Caco-2 (cell line): ENCODE measurements around the gene DNASE1. TPM values are rescaled to one million over a fixed set of nuclear protein-coding genes. Genes with fewer than 3 reads are reported as not detected.
A peak's percentile ranks its signal among the peaks of the same experiment; 100 is the strongest.
"Not testable (repeated sequence)": the region's sequence is repeated elsewhere in the genome, so short reads cannot be mapped to it uniquely, and the experiment has no call there.

ENCODE experiments used
- BruUV-seq: library from RNA; stranded (reverse); fragments of 400-500 nt; replicated peaks from 2 replicates; lab custom pipeline; 2021; lab: Mats Ljungman, UMichigan
- CTCF ChIA-PET: fragments of 300-600 bp; sonication (Branson Sonifier 250); formaldehyde crosslinking; loops from one replicate; lab custom pipeline; 2022; ENCODE audit warnings: antibody characterized with exemption; lab: Charles Lee
- POLR2A ChIA-PET: fragments of 300-600 bp; sonication (Branson Sonifier 250); formaldehyde crosslinking; loops from one replicate; lab custom pipeline; 2022; ENCODE audit warnings: antibody characterized with exemption; lab: Charles Lee
- DNase-seq, 2 experiments: peaks; one replicate each; pipeline versions ENCODE4 v3.0.0 to v3.0.0-alpha.2; 2020 to 2022
- H3K27me3 ChIP-seq: replicated peaks from 2 replicates; pipeline ENCODE4 v1.6.0; 2011; ENCODE audit warnings: low read length; ENCODE audit not compliant: control insufficient read depth, insufficient read depth
- H3K36me3 ChIP-seq: 2 replicates; pipeline ENCODE4 v1.5.1; 2011; ENCODE audit warnings: low read length; ENCODE audit not compliant: control insufficient read depth, insufficient read depth
- H3K4me1 ChIP-seq: fragments of 250-450 bp; sonication (Bioruptor Pico); 2 replicates; pipeline ENCODE4 v1.5.1; 2020; ENCODE audit warnings: mild to moderate bottlenecking
- H3K4me3 ChIP-seq: 2 replicates; pipeline ENCODE4 v1.5.1; 2011; ENCODE audit warnings: low read depth, mild to moderate bottlenecking, control low read depth, low read length
- H3K9me3 ChIP-seq: fragments of 250-450 bp; sonication (Bioruptor Pico); 2 replicates; pipeline ENCODE4 v1.5.1; 2020; ENCODE audit warnings: mild to moderate bottlenecking, moderate library complexity
- H3K27ac Mint-ChIP-seq: one replicate; pipeline ENCODE4 v1.8.0; 2022; ENCODE audit warnings: mixed read lengths; ENCODE audit not compliant: unreplicated experiment
- H3K27me3 Mint-ChIP-seq: one replicate; pipeline ENCODE4 v1.8.0; 2022; ENCODE audit warnings: mixed read lengths; ENCODE audit not compliant: insufficient read depth, unreplicated experiment
- H3K36me3 Mint-ChIP-seq: one replicate; pipeline ENCODE4 v1.8.0; 2022; ENCODE audit warnings: mild to moderate bottlenecking, mixed read lengths; ENCODE audit not compliant: insufficient read depth, unreplicated experiment
- H3K4me1 Mint-ChIP-seq: one replicate; pipeline ENCODE4 v1.8.0; 2022; ENCODE audit warnings: low read depth, mixed read lengths; ENCODE audit not compliant: unreplicated experiment
- H3K4me3 Mint-ChIP-seq: one replicate; pipeline ENCODE4 v1.8.0; 2022; ENCODE audit warnings: mild to moderate bottlenecking, moderate library complexity, mixed read lengths; ENCODE audit not compliant: unreplicated experiment
- H3K9me3 Mint-ChIP-seq: one replicate; pipeline ENCODE4 v1.8.0; 2022; ENCODE audit warnings: mixed read lengths; ENCODE audit not compliant: unreplicated experiment
- CTCF ChIP-seq, 2 experiments: fragments of 200-600 bp in 1 of 2; IDR thresholded peaks; 1 replicate in 1 of 2; 2 replicates in 1 of 2; pipeline versions ENCODE4 v1.5.1 to v1.8.0; 2011 to 2022; ENCODE audit warnings: antibody characterized with exemption in 1 of 2, control low read depth in 1 of 2, inconsistent platforms in 1 of 2, low read depth in 1 of 2, low read length in 1 of 2, mild to moderate bottlenecking in 1 of 2, moderate library complexity in 1 of 2; ENCODE audit not compliant: insufficient read depth in 1 of 2, severe bottlenecking in 1 of 2, unreplicated experiment in 1 of 2
- intact Hi-C: fragments of 100-400 bp; cut with micrococcal nuclease; formaldehyde crosslinking; loops from one replicate; pipeline ENCODE4 v1.10.0; 2022; ENCODE audit not compliant: unreplicated experiment
- total RNA-seq: library from RNA; stranded (reverse); gene quantifications from 2 replicates; pipeline ENCODE4 v1.2.3, GENCODE V29; 2022

Gene DNASE1
- total RNA-seq, 1 experiment from 2014 or later = 26.2 TPM

- no TSS peak for BruUV-seq
- CTCF ChIA-PET = no interaction called here
- Histone ChIP-seq H3K4me1 (peaks cover 25% of the 10 kb centered on the region), H3K27me3 (no peaks in the 10 kb centered on the region), H3K4me3 (no peak overlapping the region), H3K36me3 (peaks cover 6% of the 10 kb centered on the region), H3K9me3 (no peaks in the 10 kb centered on the region)
- TF ChIP-seq CTCF (IDR thresholded peaks at IDR 0.05; ENCODE audit: insufficient read depth in 1 of 2, low read depth in 1 of 2, low read length in 1 of 2, severe bottlenecking in 1 of 2, unreplicated experiment in 1 of 2) = no peak
- H3K9me3 Mint-ChIP-seq = no peaks in the 10 kb centered on the region
- POLR2A ChIA-PET = no interaction called here
- H3K27ac Mint-ChIP-seq = peak overlapping the region; percentile 51
- no peak for DNase-seq
- H3K27me3 Mint-ChIP-seq = no peaks in the 10 kb centered on the region
- peaks cover 13% of the 10 kb centered on the region for H3K4me1 Mint-ChIP-seq
- intact Hi-C loops = no loop called here
- H3K36me3 Mint-ChIP-seq = peaks cover 64% of the 10 kb centered on the region
- H3K4me3 Mint-ChIP-seq = no peak overlapping the region
Measured at GRCh38 chr16:3652373-3653195, 1.9 kb upstream of the DNASE1 start.

- no peak for TF ChIP-seq CTCF (IDR thresholded peaks at IDR 0.05; ENCODE audit: insufficient read depth in 1 of 2, low read depth in 1 of 2, low read length in 1 of 2, severe bottlenecking in 1 of 2, unreplicated experiment in 1 of 2)
- BruUV-seq = TSS peak; percentile 53
- peaks cover 85% of the 10 kb centered on the region for H3K36me3 Mint-ChIP-seq
Measured at GRCh38 chr16:3655030-3655395, 522 bp downstream of the DNASE1 start.

GRCh38 chr16:3655396-3656159 lies 1.1 kb downstream of the DNASE1 start:
- no peaks in the 10 kb centered on the region for H3K27me3 Mint-ChIP-seq
- peaks cover 8% of the 10 kb centered on the region for H3K36me3 ChIP-seq
- no peak for TF ChIP-seq CTCF (IDR thresholded peaks at IDR 0.05; ENCODE audit: insufficient read depth in 1 of 2, low read depth in 1 of 2, low read length in 1 of 2, severe bottlenecking in 1 of 2, unreplicated experiment in 1 of 2)
- H3K27ac Mint-ChIP-seq = peak overlapping the region; percentile 92
- H3K4me3 ChIP-seq = peak overlapping the region; percentile 39
- no peaks in the 10 kb centered on the region for H3K27me3 ChIP-seq
- intact Hi-C loops = no loop called here
- ChIA-PET POLR2A (interaction anchor here (0.5 kb wide), 1 partner anchor 617 kb away, joined by 6 read pairs; the partner anchor contains the start of gene TFAP4), CTCF (interaction anchor here (0.5 to 2.5 kb wide), 2 partner anchors 13 to 253 kb away, joined by 3 to 11 read pairs; no protein-coding TSS in a partner anchor)
- peaks cover 89% of the 10 kb centered on the region for H3K36me3 Mint-ChIP-seq
- peaks cover 25% of the 10 kb centered on the region for H3K4me1 ChIP-seq
- peak overlapping the region; percentile 64 for H3K4me3 Mint-ChIP-seq
- no TSS peak for BruUV-seq
- H3K4me1 Mint-ChIP-seq = peaks cover 19% of the 10 kb centered on the region
- DNase-seq = peak in 1 of 2 experiments; percentile 36
- no peaks in the 10 kb centered on the region for H3K9me3 ChIP-seq
- no peaks in the 10 kb centered on the region for H3K9me3 Mint-ChIP-seq

More at GRCh38 chr16:3655030-3655395, 522 bp downstream of the DNASE1 start:
- intact Hi-C loops = no loop called here
- Histone ChIP-seq H3K36me3 (peaks cover 8% of the 10 kb centered on the region), H3K4me1 (peaks cover 25% of the 10 kb centered on the region), H3K27me3 (no peaks in the 10 kb centered on the region), H3K4me3 (peak overlapping the region; percentile 39), H3K9me3 (no peaks in the 10 kb centered on the region)
- ChIA-PET POLR2A (no interaction called here), CTCF (interaction anchor here (2.5 kb wide), 1 partner anchor 12 kb away, joined by 11 read pairs; no protein-coding TSS in a partner anchor)
- Mint-ChIP-seq H3K4me3 (peak overlapping the region; percentile 64), H3K27ac (peak overlapping the region; percentile 92), H3K4me1 (peaks cover 19% of the 10 kb centered on the region), H3K27me3 (no peaks in the 10 kb centered on the region), H3K9me3 (no peaks in the 10 kb centered on the region)
- DNase-seq = peak in 1 of 2 experiments; percentile 44

GRCh38 chr16:3656160-3656490 lies 1.6 kb downstream of the DNASE1 start:
- CTCF ChIA-PET, intact Hi-C loops, H3K4me3 Mint-ChIP-seq, H3K36me3 ChIP-seq, H3K9me3 ChIP-seq, H3K9me3 Mint-ChIP-seq, H3K27me3 Mint-ChIP-seq, POLR2A ChIA-PET, H3K4me3 ChIP-seq, BruUV-seq, H3K27me3 ChIP-seq: not testable (repeated sequence)
- H3K27ac Mint-ChIP-seq = peak overlapping the region; percentile 92
- peak in 1 of 2 experiments; percentile 23 for DNase-seq
- peaks cover 89% of the 10 kb centered on the region for H3K36me3 Mint-ChIP-seq
- H3K4me1 ChIP-seq = peaks cover 25% of the 10 kb centered on the region
- peaks cover 19% of the 10 kb centered on the region for H3K4me1 Mint-ChIP-seq
